ENCODE data around the gene MRGPRG. TPM values are rescaled to one million over a fixed set of nuclear protein-coding genes. Genes with fewer than 3 reads are reported as not detected.

MRGPRG gene
- total RNA-seq, 1 donor from 2014 or later: not detected

DNA sequence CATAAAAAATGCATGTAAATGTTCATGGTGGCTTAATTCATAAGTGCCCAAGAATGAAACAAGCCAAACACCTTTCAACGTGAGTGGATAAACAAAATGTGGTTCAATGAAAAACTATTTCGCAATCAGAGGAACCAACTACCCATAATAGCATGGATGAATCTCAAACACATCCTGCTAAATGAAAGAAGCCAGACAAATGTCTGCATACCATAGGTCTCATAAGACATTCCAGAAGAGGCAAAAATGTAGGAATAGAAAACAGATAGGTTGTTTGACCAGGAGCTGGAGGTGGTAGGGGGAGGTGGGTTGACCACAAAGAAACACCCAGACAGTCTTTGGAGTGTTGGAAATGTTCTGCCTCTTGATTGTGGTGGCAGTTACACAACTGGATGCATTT, 40.3 kb downstream of the MRGPRG start:
- H3K27me3 ChIP-seq: no peaks in the 10 kb centered on the region
- no peaks in the 10 kb centered on the region for H3K4me1 ChIP-seq
- no peak overlapping the region for H3K27ac ChIP-seq
- no peak for ATAC-seq
- H3K9me3 ChIP-seq: no peaks in the 10 kb centered on the region
- intact Hi-C loops (cut with DNase I): no loop called here
- no peak for DNase-seq
- no peak overlapping the region for H3K4me3 ChIP-seq
- TF ChIP-seq, protein P1, sequence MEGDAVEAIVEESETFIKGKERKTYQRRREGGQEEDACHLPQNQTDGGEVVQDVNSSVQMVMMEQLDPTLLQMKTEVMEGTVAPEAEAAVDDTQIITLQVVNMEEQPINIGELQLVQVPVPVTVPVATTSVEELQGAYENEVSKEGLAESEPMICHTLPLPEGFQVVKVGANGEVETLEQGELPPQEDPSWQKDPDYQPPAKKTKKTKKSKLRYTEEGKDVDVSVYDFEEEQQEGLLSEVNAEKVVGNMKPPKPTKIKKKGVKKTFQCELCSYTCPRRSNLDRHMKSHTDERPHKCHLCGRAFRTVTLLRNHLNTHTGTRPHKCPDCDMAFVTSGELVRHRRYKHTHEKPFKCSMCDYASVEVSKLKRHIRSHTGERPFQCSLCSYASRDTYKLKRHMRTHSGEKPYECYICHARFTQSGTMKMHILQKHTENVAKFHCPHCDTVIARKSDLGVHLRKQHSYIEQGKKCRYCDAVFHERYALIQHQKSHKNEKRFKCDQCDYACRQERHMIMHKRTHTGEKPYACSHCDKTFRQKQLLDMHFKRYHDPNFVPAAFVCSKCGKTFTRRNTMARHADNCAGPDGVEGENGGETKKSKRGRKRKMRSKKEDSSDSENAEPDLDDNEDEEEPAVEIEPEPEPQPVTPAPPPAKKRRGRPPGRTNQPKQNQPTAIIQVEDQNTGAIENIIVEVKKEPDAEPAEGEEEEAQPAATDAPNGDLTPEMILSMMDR (IDR thresholded peaks at IDR 0.05): no peak
- no peaks in the 10 kb centered on the region for H3K36me3 ChIP-seq

DNA sequence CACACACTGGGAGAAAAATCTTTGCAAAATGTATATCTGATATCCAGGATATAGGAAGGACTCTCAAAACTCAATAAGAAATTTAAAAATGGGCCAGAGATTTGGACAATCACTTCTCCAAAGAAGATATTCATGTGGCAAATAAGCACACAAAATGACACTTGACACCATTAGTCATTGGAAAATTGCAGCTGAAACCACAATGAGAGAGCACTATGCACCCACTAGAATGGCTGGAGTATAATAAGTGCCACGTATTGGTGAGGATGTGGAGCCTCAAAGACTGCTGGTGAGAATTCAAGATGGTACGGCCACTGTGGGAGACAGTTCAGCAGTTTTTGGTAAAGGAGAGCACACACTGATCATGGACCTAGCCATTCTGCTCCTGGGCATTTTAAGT, 40.7 kb downstream of the MRGPRG start:
- H3K9me3 ChIP-seq: no peaks in the 10 kb centered on the region
- TF ChIP-seq, protein P1 (IDR thresholded peaks at IDR 0.05): no peak
- H3K27me3 ChIP-seq: no peaks in the 10 kb centered on the region
- H3K36me3 ChIP-seq: no peaks in the 10 kb centered on the region
- intact Hi-C loops (cut with DNase I): no loop called here
- H3K27ac ChIP-seq: no peak overlapping the region
- DNase-seq: no peak
- peak; percentile 37 for ATAC-seq
- no peak overlapping the region for H3K4me3 ChIP-seq
- H3K4me1 ChIP-seq: no peaks in the 10 kb centered on the region

DNA sequence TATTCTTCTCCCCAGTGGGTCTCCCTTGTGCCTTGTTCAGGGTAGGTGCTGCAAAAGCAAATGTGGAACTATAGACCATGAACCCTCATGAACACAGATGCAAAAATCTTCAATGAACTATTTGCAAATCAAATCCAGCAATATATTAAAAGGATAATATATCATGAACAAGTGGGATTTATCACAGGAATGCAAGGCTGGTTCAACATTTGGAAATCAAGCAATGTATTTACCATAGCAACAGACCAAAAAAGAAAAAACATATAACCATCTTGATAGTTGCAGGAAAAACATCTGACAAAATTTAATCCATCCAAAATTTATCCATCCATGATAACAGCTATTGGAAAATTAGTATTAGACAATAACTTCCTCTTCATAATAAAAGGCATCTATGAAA, 42.1 kb downstream of the MRGPRG start:
- no peaks in the 10 kb centered on the region for H3K36me3 ChIP-seq
- H3K9me3 ChIP-seq: no peaks in the 10 kb centered on the region
- no peaks in the 10 kb centered on the region for H3K4me1 ChIP-seq
- DNase-seq (no peak), ATAC-seq (no peak)
- TF ChIP-seq, protein P1 (IDR thresholded peaks at IDR 0.05): no peak
- no peaks in the 10 kb centered on the region for H3K27me3 ChIP-seq
- no peak overlapping the region for H3K27ac ChIP-seq
- H3K4me3 ChIP-seq: no peak overlapping the region
- intact Hi-C loops (cut with DNase I): no loop called here

DNA sequence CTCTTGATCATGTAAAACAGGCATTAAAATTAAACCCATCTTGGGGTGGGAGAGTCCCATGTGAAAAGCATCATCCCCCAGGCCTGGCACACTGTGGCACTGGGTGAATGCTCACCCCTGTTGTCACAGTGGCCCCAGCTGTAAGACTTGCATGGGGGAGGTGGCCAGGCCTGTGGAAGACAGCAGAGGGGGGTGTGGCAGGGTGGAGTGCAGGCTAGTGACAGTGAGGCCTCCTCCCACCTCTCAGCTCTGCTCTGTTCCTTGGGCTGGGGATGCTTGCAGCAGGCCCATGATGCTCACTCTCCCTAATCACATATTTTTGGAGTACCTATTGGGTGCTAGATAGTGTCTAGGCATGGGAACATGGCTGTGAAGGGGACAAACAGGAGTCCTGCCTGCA, 43.4 kb downstream of the MRGPRG start:
- no peak overlapping the region for H3K27ac ChIP-seq
- no peak for ATAC-seq
- H3K36me3 ChIP-seq: no peaks in the 10 kb centered on the region
- peak; percentile 36 for DNase-seq
- intact Hi-C loops (cut with DNase I): no loop called here
- H3K4me3 ChIP-seq: no peak overlapping the region
- H3K27me3 ChIP-seq: no peaks in the 10 kb centered on the region
- H3K9me3 ChIP-seq: no peaks in the 10 kb centered on the region
- H3K4me1 ChIP-seq: no peaks in the 10 kb centered on the region
- TF ChIP-seq, protein P1 (IDR thresholded peaks at IDR 0.05): no peak

DNA sequence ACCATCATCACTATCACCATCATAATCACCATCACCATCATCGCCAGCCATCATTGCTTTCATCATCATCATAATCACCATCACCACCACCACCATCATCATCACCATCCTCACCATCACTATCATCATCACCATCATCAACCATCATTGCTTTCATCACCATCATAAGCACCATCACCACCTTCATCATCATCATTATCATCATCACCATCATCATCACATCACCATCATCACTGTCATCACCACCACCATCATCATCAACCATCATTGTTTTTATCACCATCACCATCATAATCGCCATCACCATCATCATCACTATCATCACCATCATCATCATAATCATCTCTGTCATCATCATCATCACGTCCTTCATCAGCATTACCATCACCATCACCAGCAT, 44.2 kb downstream of the MRGPRG start:
- ATAC-seq: no peak
- no peak for DNase-seq
- intact Hi-C loops (cut with DNase I): no loop called here
- Histone ChIP-seq H3K36me3 (no peaks in the 10 kb centered on the region), H3K9me3 (no peaks in the 10 kb centered on the region), H3K27me3 (no peaks in the 10 kb centered on the region), H3K4me1 (peaks cover 8% of the 10 kb centered on the region), H3K4me3 (no peak overlapping the region), H3K27ac (no peak overlapping the region)
- TF ChIP-seq, protein P1 (IDR thresholded peaks at IDR 0.05): no peak

DNA sequence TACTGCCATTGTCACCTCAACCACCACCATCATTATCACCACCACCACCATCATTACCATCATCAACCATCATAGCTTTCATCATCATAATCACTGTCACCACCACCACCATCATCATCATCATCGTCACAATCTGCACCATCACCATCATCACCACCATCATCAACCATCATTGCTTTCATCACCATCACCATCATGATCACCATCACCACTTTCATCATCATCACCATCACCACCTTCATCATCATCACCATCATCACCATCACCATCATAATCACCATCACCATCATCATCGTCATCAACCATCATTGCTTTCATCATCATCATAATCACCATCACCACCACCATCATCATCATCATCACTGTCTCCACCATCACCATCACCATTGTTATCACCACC, 44.8 kb downstream of the MRGPRG start:
- ATAC-seq: no peak
- Histone ChIP-seq H3K27ac (no peak overlapping the region), H3K36me3 (no peaks in the 10 kb centered on the region), H3K4me3 (no peak overlapping the region), H3K9me3 (no peaks in the 10 kb centered on the region), H3K27me3 (no peaks in the 10 kb centered on the region), H3K4me1 (peaks cover 14% of the 10 kb centered on the region)
- no peak for DNase-seq
- TF ChIP-seq, protein P1 (IDR thresholded peaks at IDR 0.05): no peak
- intact Hi-C loops (cut with DNase I): no loop called here
